HuH-7 (cell line): ENCODE measurements around the gene PPP1R14B.

Experiments used
- DNase-seq: peaks from one replicate; pipeline ENCODE4 v3.0.0; 2011; ENCODE audit warnings: low spot score

PPP1R14B gene

DNA sequence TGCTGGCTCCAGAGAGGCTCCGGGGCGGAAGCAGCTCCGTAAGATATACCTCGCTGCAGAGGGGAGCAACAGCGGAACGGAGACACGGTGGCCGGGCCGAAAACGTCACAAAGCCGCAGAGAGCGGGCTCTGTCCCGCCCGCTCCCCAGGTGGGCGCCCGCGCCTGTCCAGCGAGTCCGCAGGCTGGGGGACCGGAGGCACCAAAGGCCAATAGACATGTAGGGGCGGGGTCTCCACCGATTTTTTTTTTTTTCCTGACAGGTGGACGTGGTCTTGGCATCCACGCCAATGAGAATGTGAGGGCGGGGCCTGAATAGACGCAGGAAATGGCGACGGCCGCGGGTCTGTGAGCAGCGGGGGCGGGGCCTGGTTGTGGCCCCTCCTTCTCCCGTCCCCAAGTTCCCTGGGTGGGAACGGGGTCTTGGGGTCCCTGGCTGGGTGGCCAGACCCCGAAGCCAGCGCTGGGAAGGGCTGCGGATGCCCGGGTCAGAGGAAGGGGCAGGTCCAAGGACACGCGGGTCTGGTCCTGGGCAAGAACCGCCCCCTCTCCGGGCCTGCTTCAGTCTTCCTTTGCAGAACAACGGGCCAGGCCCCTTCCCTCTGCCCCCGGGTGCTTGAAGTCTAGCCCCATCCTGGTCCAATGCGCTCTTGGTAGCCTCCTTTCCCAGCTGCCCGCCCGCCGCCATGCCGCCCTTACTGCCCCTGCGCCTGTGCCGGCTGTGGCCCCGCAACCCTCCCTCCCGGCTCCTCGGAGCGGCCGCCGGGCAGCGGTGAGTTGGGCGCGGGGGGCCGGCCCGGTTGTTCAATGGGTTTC, 16.4 kb downstream of the PPP1R14B start, which contains the start of gene DNAJC4:
TSS of gene DNAJC4 (plus strand) at position 378 of the 814 bp plus-strand sequence. CDS start at position 685, 307 bp downstream.
- DNase-seq, result peak; percentile 81

DNA sequence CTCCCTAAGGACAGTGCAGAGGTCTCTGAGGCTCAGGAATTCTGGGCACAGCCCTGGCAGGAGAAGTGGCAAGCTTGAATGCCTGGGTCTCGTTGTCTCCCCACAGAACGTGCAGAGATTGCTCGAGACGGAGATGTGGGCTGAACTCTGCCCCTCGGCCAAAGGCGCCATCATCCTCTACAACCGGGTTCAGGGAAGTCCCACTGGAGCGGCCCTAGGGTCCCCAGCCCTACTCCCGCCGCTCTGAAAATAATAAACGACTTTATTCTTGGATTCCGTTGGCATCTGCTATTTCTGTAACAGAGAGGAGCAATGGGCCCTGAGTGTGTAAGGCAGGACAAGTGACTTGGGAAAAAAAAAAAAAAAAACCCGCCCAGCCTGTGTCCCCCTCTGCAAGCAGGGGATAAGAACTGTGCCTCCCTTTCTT, 17.0 kb downstream of the PPP1R14B start:
- DNase-seq, result no peak

DNA sequence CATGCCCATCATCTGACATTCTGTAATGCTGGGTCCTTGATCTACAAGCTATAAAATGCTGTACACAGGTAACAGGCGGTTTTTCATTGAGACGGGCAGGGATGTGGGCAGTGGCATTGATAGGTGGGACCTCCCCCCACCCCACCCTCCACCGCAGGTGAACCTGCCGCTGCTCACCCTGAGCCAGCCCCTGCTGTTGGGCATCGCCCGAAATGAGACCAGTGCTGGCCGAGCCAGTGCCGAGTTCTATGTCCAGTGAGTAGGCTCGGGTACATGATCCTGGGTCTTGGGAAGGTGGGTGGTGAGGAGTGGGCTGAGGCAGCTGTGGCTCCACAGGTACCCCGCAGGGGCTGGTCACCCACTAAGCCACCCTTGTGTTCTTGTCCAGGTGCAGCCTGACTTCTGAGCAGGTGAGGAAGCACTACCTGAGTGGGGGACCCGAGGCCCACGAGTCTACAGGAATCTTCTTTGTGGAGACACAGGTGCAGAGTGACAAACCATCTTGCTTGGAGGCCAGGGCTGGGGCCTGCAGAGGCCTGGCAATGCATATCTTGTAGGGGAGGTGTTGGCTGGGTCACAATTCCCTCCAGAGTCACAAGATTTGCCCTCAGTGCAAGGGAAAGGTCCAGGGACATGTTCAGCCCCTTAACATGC, 17.5 kb downstream of the PPP1R14B start:
- no peak for DNase-seq

DNA sequence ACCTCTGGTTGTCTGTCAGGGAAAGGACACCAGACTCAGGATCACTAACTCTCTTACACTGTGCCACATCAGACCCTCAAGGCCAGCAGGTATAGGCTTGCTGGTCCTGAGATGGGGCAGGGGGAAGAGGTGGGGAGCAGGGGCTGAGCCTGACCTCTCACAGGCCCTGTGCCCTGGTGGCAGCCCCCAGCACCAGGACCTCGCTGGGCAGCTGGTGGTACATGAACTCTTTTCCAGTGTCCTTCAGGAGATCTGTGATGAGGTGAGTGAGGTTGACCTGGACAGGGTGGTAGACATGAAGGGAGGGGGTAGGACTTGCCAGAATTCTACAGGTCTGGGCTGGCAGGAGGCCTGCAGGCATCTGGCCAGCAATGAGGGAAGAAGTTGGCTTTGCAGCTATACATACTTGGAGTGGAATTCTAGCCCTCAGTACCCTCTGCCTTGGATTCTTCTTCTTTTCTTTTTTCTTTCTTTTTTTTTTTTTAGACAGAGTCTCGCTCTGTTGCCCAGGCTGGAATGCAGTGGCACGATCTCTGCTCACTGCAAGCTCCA, 19.3 kb downstream of the PPP1R14B start:
- DNase-seq, result no peak

DNA sequence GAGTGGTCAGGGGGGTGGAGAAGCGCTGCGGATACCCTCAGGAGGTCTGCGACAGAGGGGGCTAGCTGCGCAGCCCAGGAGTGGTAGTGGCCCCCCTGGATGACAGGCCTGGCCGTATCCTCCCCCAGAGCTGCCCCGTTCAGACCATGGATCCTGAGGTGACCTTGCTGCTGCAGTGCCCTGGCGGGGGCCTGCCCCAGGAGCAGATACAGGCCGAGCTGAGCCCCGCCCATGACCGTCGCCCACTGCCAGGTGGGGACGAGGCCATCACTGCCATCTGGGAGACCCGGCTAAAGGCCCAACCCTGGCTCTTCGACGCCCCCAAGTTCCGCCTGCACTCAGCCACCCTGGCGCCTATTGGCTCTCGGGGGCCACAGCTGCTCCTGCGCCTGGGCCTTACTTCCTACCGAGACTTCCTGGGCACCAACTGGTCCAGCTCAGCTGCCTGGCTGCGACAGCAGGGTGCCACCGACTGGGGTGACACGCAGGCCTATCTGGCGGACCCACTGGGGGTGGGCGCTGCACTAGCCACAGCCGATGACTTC, 20.2 kb downstream of the PPP1R14B start:
- DNase-seq, result no peak

DNA sequence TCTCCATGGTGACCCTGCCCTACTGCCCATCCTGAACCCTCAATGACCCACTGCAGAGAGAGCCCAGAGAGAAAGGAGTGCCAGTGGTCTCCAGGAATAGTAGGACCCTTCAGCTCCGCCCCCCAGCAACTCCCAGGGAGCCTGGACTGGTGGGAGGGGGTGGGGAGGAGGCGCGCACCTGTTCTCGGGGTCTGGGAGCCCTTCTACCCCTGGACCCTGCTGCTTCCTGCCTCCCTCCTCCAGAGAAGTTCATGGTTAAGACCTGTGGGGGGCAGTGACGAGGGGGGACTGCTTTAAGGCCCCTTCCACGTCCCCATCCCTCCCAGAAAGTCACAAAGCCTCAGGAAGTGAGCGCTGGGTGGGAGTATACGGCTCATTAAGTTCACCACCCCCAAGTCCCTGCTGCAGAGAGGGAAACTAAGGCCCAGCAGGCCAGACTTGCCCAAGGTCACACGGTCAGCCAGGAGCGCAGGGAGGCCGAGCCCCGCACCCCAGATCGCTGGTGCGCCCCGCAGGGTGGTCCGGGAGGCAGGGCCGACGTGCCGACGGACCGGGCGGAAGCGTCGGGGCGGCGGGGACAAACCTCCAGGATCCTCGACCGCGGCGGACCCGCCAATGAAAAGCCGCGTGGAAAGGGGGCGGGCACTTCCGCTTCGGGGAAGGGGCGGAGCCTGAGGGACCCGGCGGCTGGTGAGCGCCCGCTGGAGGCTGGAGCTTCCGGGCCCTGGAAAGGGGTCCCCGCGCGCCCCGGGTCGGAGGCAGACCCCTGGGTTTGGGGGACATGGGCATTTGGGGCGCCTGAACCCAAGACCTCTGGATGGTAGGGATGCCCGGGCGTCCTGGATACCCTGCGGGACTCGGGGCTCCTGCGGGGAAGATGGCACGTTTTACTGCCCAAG, 20.9 kb downstream of the PPP1R14B start, which contains the start of the genes NUDT22 and TRPT1:
TSS of gene NUDT22 (plus strand) at position 667 of the 899 bp plus-strand sequence. CDS start 379 bp downstream, outside the sequence.
TSS of gene TRPT1 (minus strand) at position 579 of the 899 bp plus-strand sequence. CDS start at position 253, 326 bp downstream.
- peak; percentile 89 for DNase-seq

DNA sequence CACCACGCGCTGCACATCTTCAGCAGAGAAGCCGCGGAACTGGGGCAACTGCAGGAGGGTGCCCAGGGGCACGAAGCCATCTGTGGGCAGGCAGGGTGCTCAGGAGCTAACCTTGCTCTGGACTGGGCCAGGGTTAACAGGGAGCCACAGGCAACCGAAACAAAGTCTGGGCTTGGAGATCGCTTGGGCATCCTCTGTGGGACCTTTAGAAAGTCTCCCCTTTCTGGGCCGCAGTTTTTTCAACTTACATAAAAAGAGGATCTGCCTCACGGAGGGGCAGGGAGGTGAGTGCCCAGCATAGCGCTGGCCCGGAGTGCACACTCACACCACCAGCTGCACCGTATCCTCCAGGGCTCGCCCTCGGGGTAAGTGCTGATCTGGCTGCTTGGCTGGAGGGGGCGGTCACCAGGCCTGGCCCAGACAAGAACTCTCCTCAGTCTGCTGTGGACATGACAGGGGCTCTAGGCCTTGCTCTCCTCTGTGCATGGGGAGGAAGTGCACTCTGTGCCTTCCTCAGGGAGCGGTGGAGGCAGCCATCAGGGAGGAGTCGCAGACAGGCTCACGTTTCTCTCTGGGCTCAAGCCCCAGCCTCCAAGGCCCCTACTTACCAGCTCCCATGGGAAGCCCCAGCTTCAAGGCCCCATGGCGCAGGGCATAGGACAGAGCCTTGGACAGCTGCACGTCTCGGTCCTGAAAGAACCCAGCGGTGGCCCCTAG, 21.7 kb downstream of the PPP1R14B start:
- no peak for DNase-seq

DNA sequence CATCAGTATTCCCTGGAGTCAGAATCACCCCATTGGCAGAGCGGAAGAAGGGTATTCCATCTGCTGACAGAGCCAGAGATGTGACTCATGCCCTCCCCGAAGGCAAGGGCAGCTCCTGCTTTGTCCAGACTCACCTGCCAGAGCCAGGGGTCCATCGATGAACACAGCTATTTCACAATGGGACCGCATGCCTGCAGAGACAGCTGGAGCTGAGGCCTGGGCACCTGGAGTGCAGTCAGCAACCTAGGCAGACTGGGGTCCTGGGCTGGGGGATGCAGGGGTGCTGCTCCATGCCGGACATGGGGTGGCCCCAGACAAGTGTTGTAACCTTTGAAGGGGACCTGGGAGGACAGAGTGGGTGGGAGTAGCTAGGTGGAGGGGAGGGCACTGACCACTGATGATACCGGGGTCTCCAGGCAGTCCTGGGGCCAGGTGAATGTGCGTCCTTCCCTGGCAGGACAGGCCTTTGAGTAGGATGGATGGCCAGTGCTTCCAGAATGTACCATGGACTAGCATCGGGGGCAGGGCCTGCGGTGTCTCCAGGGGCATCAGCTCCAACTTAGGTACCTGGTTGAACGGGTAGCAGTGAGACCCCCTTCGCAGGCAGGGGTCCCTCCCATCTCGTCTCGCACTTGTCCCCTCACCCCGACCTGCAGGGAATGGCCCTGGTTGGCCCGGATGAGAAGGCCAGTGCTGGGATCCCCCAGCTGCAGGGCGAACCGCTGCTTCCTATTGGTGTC, 22.4 kb downstream of the PPP1R14B start:
- DNase-seq, result no peak

DNA sequence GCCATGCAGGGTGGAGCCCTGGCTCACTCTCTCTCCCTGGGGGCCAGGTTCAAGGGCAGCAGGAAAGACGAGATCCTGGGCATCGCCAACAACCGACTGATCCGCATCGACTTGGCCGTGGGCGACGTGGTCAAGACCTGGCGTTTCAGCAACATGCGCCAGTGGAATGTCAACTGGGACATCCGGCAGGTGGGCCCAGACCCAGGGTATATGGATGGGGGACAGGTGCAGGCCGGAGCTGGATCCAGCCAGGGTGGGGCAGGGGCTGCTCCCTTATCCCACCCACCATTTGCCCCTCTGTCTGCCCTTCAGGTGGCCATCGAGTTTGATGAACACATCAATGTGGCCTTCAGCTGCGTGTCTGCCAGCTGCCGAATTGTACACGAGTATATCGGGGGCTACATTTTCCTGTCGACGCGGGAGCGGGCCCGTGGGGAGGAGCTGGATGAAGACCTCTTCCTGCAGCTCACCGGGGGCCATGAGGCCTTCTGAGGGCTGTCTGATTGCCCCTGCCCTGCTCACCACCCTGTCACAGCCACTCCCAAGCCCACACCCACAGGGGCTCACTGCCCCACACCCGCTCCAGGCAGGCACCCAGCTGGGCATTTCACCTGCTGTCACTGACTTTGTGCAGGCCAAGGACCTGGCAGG, 23.6 kb downstream of the PPP1R14B start:
- no peak for DNase-seq

DNA sequence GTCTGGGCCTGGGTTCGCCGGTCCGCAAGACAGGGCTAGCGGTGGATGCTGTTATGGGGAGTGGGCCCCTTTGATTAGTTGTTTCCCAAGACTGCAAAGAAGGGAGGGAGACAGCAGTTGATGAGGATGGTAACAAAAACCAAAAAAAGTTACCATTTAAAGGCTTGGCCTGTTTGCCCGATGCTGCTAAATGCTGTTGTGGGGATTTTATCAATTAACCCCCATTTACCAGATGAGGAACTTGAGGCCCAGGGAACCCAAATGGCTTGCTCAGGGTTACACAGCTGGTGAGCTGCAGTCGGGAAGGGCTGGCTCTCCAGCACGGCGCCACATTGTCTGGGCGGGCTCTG, 24.1 kb downstream of the PPP1R14B start:
- DNase-seq, result no peak

DNA sequence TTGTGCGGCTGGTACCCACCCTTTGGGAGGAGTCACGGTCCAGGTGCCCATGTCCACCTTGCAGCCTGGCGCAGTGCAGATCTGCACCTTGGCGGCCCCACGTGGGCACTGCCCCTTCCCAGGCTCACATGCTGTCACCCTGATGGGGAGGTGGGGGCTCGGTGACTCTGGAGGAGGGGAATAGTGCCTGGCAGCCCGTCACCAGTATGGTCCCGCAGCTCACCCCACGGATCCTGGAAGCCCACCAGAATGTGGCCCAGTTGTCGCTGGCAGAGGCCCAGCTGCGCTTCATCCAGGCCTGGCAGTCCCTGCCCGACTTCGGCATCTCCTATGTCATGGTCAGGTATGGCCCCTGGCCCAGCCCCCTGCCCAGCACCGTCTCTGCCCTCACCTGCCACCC, 25.9 kb downstream of the PPP1R14B start:
- no peak for DNase-seq

DNA sequence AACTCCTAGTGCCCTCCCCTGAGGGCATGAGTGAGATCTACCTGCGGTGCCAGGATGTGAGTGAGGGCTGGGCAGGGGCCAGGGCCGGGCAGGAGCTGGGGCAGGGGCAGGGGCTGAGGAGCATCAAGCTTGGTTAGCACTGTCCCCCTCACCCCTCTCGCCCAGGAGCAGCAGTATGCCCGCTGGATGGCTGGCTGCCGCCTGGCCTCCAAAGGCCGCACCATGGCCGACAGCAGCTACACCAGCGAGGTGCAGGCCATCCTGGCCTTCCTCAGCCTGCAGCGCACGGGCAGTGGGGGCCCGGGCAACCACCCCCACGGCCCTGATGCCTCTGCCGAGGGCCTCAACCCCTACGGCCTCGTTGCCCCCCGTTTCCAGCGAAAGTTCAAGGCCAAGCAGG, 26.5 kb downstream of the PPP1R14B start:
- no peak for DNase-seq

DNA sequence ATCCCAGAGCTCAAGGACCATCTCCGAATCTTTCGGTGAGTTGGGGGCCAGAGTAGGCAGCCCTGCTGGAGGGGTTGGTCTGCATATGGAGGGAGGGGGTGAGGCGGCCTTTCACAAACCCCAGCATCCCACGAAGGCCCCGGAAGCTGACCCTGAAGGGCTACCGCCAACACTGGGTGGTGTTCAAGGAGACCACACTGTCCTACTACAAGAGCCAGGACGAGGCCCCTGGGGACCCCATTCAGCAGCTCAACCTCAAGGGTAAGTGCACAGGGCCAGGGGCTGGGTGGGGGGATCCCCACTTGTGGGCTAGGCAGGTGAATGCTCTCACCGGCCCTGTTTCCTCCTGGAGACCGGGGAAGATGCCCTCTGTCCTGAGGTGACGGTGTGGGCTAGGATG, 27.0 kb downstream of the PPP1R14B start:
- DNase-seq, result no peak

DNA sequence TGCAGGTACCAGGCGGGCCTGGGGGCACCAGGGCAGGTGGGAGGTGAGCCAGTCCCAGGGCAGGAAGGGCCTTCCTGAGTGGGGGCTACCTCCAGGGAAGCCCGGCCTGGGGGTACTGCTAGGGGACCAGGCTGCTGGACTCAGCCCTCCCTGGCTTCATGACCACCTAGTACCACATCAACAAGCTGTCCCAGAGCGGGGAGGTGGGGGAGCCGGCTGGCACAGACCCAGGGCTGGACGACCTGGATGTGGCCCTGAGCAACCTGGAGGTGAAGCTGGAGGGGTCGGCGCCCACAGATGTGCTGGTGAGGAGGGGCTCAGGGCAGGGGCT, 27.4 kb downstream of the PPP1R14B start:
- no peak for DNase-seq

DNA sequence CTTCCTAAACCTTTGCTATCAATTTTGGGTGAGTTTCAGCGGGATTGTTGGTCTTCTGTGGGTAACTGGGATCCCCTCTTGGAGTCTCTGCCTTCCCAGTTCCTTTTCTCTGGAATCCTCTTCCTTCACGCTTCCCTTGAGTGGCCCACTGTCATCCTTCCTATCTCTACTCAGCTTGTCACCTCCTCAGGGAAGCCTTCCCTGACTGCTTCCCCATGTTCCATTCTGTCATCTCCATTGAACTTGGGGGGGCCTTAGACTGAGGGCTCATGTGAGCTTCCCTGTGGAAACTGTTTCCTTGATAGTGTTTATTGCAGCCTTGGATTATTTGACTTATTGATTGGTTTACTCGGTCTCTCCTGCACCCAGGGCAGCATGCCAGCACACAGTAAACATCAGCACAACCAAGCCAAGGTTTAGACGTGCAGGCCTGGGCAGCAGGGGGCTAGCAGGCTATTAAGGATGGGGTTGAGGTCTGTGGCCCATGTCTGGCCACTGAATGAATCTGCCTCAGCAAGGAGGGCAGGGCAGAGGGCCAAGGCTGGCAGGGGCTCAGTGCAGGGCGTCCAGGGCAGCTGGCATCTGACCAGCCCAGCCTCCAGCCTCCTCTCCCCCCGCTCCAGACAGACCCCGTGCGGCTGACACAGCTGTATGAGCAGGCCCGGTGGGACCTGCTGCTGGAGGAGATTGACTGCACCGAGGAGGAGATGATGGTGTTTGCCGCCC, 28.0 kb downstream of the PPP1R14B start:
- no peak for DNase-seq

DNA sequence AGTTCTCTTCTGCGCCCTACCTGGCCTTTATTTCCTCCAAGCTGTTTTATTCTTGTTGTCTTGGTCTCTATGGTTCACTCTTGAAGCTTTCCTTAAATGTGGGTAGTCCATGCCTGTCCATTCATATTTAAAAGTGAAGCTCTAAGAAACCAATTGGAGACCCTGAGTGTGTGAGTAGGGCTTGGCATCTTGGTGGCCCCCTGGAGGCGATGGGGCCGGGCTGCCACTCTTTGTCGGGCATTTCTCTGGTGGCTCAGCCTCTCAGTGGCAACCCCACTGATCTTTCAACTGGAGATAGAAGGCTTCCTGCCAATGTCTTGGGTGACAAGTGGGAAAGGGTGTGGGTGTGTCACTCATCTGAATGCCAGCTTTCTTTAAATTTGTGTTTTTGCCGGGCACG, 29.9 kb downstream of the PPP1R14B start:
- no peak for DNase-seq

DNA sequence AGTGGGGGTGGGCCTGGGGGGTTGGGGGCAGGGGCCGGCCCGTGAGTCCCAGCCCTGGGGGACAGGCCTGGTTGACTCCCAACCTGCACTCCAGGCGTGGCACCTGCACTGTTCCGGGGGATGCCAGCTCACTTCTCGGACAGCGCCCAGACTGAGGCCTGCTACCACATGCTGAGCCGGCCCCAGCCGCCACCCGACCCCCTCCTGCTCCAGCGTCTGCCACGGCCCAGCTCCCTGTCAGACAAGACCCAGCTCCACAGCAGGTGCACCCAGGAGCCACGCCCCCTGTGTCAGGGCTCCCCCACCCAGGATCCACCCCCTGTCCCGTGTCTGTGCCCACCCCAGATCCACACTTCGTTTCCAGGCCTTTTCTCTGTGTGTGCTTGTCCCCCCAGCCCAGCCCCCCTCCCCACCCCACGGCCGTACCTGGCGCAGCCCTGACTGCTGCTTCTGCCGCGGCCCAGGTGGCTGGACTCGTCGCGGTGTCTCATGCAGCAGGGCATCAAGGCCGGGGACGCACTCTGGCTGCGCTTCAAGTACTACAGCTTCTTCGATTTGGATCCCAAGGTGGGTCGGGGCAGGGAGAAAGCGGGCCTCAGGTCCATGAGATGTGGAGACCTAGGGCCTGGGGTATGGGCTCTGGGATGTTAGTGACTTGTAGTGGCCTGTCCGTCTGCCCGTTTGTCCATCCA, 35.4 kb downstream of the PPP1R14B start:
- DNase-seq, result no peak

DNA sequence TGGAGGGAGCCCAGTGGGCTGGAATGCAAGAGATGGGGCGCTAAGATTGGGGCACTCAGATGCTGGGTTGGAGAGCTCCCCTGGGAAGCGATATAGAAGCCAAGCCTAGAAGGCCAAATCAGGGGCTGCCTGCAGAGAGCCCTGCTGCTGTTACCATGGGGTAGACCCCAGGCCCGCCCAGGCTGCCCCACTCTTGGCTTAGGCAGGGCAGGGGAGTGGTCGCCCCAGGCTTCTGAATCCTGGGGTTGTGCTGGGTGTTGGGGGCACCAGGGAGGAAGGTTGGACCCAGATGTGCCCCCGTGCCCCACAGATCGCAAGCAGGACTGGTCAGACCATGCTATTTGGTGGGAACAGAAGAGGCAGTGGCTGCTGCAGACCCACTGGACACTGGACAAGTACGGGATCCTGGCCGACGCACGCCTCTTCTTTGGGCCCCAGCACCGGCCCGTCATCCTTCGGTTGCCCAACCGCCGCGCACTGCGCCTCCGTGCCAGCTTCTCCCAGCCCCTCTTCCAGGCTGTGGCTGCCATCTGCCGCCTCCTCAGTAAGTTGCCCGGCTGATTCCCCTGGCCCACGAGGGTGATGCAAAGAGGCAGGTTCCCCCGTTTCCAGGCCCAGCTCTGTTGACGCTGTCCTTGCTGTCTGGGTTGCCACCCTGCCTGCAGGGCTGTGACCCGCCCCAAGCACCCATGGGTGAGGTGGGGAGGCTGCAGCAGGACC, 36.3 kb downstream of the PPP1R14B start:
- no peak for DNase-seq
